ENCODE measurements around the gene GALNT17. TPM values are rescaled to one million over a fixed set of nuclear protein-coding genes. Genes with fewer than 3 reads are reported as not detected.

The GALNT17 gene
- total RNA-seq, 1 experiment from 2014 or later = not detected

GRCh38 chr7:71216211-71216610, 84.3 kb downstream of the GALNT17 start:
- no peak overlapping the region for H3K27ac Mint-ChIP-seq (ENCODE audit: low read depth, unreplicated experiment)
- H3K9me3 Mint-ChIP-seq (ENCODE audit: unreplicated experiment) = peaks cover 7% of the 10 kb centered on the region
- intact Hi-C loops (cut with micrococcal nuclease) = no loop called here
- CTCF ChIA-PET = no interaction called here
- H3K27me3 Mint-ChIP-seq (ENCODE audit: insufficient read depth, unreplicated experiment) = no peaks in the 10 kb centered on the region
- DNase-seq (ENCODE audit: unreplicated experiment) = no peak
- H3K4me1 Mint-ChIP-seq (ENCODE audit: insufficient read depth, unreplicated experiment) = no peaks in the 10 kb centered on the region
- TF ChIP-seq, protein P1, sequence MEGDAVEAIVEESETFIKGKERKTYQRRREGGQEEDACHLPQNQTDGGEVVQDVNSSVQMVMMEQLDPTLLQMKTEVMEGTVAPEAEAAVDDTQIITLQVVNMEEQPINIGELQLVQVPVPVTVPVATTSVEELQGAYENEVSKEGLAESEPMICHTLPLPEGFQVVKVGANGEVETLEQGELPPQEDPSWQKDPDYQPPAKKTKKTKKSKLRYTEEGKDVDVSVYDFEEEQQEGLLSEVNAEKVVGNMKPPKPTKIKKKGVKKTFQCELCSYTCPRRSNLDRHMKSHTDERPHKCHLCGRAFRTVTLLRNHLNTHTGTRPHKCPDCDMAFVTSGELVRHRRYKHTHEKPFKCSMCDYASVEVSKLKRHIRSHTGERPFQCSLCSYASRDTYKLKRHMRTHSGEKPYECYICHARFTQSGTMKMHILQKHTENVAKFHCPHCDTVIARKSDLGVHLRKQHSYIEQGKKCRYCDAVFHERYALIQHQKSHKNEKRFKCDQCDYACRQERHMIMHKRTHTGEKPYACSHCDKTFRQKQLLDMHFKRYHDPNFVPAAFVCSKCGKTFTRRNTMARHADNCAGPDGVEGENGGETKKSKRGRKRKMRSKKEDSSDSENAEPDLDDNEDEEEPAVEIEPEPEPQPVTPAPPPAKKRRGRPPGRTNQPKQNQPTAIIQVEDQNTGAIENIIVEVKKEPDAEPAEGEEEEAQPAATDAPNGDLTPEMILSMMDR (IDR thresholded peaks at IDR 0.05; ENCODE audit: unreplicated experiment) = no peak
- H3K4me3 Mint-ChIP-seq (ENCODE audit: unreplicated experiment) = no peak overlapping the region
- no TSS peak for BruUV-seq (replicated peaks)
- peaks cover 4% of the 10 kb centered on the region for H3K36me3 Mint-ChIP-seq (ENCODE audit: insufficient read depth, unreplicated experiment)
- POLR2A ChIA-PET = no interaction called here

DNA sequence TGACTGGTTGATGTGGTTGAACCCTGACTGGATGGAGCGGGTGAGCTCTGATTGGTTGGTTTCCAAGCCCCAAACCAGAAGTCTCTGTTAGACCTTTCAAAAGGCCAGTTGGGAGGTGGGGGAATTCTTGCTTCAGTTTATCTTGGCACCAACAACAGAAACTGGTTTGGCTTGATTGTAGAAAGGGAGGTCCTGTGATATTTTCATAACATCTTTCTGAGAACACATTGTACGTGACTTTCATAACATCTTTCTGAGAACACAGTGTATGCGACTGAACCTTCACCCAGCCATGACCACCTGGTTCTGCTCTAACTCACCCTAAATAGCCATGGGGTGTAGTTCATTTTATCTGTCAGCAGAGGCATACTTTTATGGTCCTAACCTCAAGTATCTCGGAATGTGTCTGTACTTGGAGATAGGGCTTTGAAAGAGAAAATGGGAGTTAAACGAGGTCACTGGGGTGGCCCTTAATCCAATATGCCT, 88.3 kb downstream of the GALNT17 start:
- intact Hi-C loops (cut with micrococcal nuclease) = no loop called here
- H3K4me1 Mint-ChIP-seq (ENCODE audit: insufficient read depth, unreplicated experiment) = no peaks in the 10 kb centered on the region
- peaks cover 4% of the 10 kb centered on the region for H3K36me3 Mint-ChIP-seq (ENCODE audit: insufficient read depth, unreplicated experiment)
- no peaks in the 10 kb centered on the region for H3K27me3 Mint-ChIP-seq (ENCODE audit: insufficient read depth, unreplicated experiment)
- H3K9me3 Mint-ChIP-seq (ENCODE audit: unreplicated experiment) = peaks cover 8% of the 10 kb centered on the region
- no peak overlapping the region for H3K4me3 Mint-ChIP-seq (ENCODE audit: unreplicated experiment)
- POLR2A ChIA-PET = no interaction called here
- DNase-seq (ENCODE audit: unreplicated experiment) = no peak
- TF ChIP-seq, protein P1 (IDR thresholded peaks at IDR 0.05; ENCODE audit: unreplicated experiment) = no peak
- CTCF ChIA-PET = no interaction called here
- no peak overlapping the region for H3K27ac Mint-ChIP-seq (ENCODE audit: low read depth, unreplicated experiment)
- no TSS peak for BruUV-seq (replicated peaks)

- CTCF ChIA-PET = no interaction called here
- POLR2A ChIA-PET = no interaction called here
- Mint-ChIP-seq H3K36me3 (ENCODE audit: insufficient read depth, unreplicated experiment) (peaks cover 4% of the 10 kb centered on the region), H3K4me3 (ENCODE audit: unreplicated experiment) (no peak overlapping the region), H3K27me3 (ENCODE audit: insufficient read depth, unreplicated experiment) (no peaks in the 10 kb centered on the region), H3K27ac (ENCODE audit: low read depth, unreplicated experiment) (no peak overlapping the region), H3K4me1 (ENCODE audit: insufficient read depth, unreplicated experiment) (no peaks in the 10 kb centered on the region), H3K9me3 (ENCODE audit: unreplicated experiment) (peaks cover 8% of the 10 kb centered on the region)
- no TSS peak for BruUV-seq (replicated peaks)
- TF ChIP-seq, protein P1 (IDR thresholded peaks at IDR 0.05; ENCODE audit: unreplicated experiment) = no peak
- intact Hi-C loops (cut with micrococcal nuclease) = no loop called here
- no peak for DNase-seq (ENCODE audit: unreplicated experiment)
Measured at GRCh38 chr7:71221049-71221448, 89.1 kb downstream of the GALNT17 start.

DNA sequence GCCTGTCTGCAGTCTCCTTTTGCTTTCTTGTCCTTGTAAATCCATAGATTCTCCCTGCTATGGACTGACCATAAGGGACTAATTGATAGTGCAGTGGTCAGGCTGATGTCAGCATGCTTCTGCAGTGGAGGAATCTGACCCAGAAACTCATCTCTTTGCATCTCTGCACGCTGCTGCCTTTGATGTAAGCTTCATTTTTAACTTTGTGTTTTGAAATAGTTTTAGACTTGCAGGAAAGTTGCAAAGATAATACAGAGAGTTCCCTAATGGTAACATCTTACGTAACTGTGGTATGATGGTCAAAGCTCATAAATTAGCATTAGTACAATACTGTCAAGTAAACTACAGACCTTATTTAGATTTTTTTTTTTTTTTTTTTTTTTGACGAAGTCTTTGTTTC, 89.6 kb downstream of the GALNT17 start:
- Mint-ChIP-seq H3K27ac (ENCODE audit: low read depth, unreplicated experiment) (no peak overlapping the region), H3K4me1 (ENCODE audit: insufficient read depth, unreplicated experiment) (no peaks in the 10 kb centered on the region), H3K36me3 (ENCODE audit: insufficient read depth, unreplicated experiment) (peaks cover 4% of the 10 kb centered on the region), H3K27me3 (ENCODE audit: insufficient read depth, unreplicated experiment) (no peaks in the 10 kb centered on the region), H3K9me3 (ENCODE audit: unreplicated experiment) (peaks cover 8% of the 10 kb centered on the region), H3K4me3 (ENCODE audit: unreplicated experiment) (no peak overlapping the region)
- DNase-seq (ENCODE audit: unreplicated experiment) = no peak
- TF ChIP-seq, protein P1 (IDR thresholded peaks at IDR 0.05; ENCODE audit: unreplicated experiment) = no peak
- ChIA-PET CTCF (no interaction called here), POLR2A (no interaction called here)
- intact Hi-C loops (cut with micrococcal nuclease) = no loop called here
- BruUV-seq (replicated peaks) = no TSS peak

Data from MCF 10A (cell line).